Endothelial cell of umbilical vein (primary cell): ENCODE results near the gene TNIK. TPM values are rescaled to one million over a fixed set of nuclear protein-coding genes. Genes with fewer than 3 reads are reported as not detected.

Experiments
- BruUV-seq: library from RNA; stranded (reverse); fragments of 400-500 nt; replicated peaks from 2 replicates; lab custom pipeline; 2021; lab: Mats Ljungman, UMichigan
- CTCF ChIA-PET: fragments of 300-600, 350-600 bp; sonication (Branson Sonifier 250); formaldehyde crosslinking; loops from one replicate; lab custom pipeline; 2021; ENCODE audit warnings: antibody characterized with exemption, inconsistent platforms; lab: Charles Lee
- POLR2A ChIA-PET: fragments of 300-600, 350-600 bp; sonication (Branson Sonifier 250); formaldehyde crosslinking; loops from one replicate; lab custom pipeline; 2021; ENCODE audit warnings: antibody characterized with exemption, inconsistent platforms; lab: Charles Lee
- DNase-seq: peaks from one replicate; pipeline ENCODE4 v3.0.0-alpha.2; 2011; ENCODE audit warnings: low read depth, low spot score
- FAIRE-seq: peaks from 2 replicates; lab custom pipeline; 2011; peaks lifted over from hg19 to GRCh38; lab: Jason Lieb, UNC
- H2AFZ ChIP-seq: 2 replicates; pipeline ENCODE4 v1.6.0; 2012; ENCODE audit warnings: low read depth, low read length, control low read depth, inconsistent platforms
- H3K27ac ChIP-seq: 2 replicates; pipeline ENCODE4 v1.5.1; 2011; ENCODE audit warnings: low read depth, mild to moderate bottlenecking, control low read depth, low read length, moderate library complexity; ENCODE audit not compliant: insufficient read depth
- H3K27me3 ChIP-seq, 2 experiments: 2 replicates each; pipeline versions ENCODE4 v1.6.0 to v1.6.1; 2011; ENCODE audit warnings: low read length in 2 of 2, mixed read lengths in 1 of 2; ENCODE audit not compliant: control insufficient read depth in 2 of 2, insufficient read depth in 2 of 2
- H3K36me3 ChIP-seq, 2 experiments: 2 replicates in 1 of 2; 3 replicates in 1 of 2; pipeline ENCODE4 v1.5.1; 2011; ENCODE audit warnings: low read length in 2 of 2, mild to moderate bottlenecking in 1 of 2, moderate library complexity in 1 of 2; ENCODE audit not compliant: control insufficient read depth in 2 of 2, insufficient read depth in 2 of 2; ENCODE audit errors: extremely low read depth in 1 of 2
- H3K4me1 ChIP-seq: 3 replicates; pipeline ENCODE4 v1.5.1; 2011; ENCODE audit warnings: mild to moderate bottlenecking, low read length; ENCODE audit not compliant: control insufficient read depth, insufficient read depth; ENCODE audit errors: extremely low read depth
- H3K4me2 ChIP-seq: 2 replicates; pipeline ENCODE4 v1.6.1; 2011; ENCODE audit warnings: low read length, control low read depth, mixed read lengths; ENCODE audit not compliant: insufficient read depth
- H3K4me3 ChIP-seq, 3 experiments: fragments of 200-600 bp in 1 of 3; sonication (generic), shearing (Covaris generic) in 1 of 3; replicated peaks in 1 of 3; 2 replicates each; pipeline ENCODE4 v1.5.1; 2011 to 2016; ENCODE audit warnings: control low read depth in 3 of 3, low read length in 3 of 3, mild to moderate bottlenecking in 2 of 3, inconsistent platforms in 1 of 3, low read depth in 1 of 3, moderate library complexity in 1 of 3; ENCODE audit not compliant: insufficient read depth in 1 of 3
- H3K79me2 ChIP-seq: 2 replicates; pipeline ENCODE4 v1.6.0; 2012; ENCODE audit warnings: low read length, inconsistent platforms; ENCODE audit not compliant: control insufficient read depth, insufficient read depth
- H3K9ac ChIP-seq: replicated peaks from 2 replicates; pipeline ENCODE3; 2011; ENCODE audit warnings: low read length, control low read depth; ENCODE audit not compliant: insufficient read depth; ENCODE audit errors: extremely low read depth
- H3K9me1 ChIP-seq: replicated peaks from 3 replicates; pipeline ENCODE4 v1.6.0; 2011; ENCODE audit warnings: mild to moderate bottlenecking, low read length; ENCODE audit not compliant: control insufficient read depth, insufficient read depth; ENCODE audit errors: extremely low read depth
- H3K9me3 ChIP-seq: replicated peaks from 2 replicates; pipeline ENCODE4 v1.5.1; 2012; ENCODE audit warnings: low read length, inconsistent platforms; ENCODE audit not compliant: control insufficient read depth, insufficient read depth
- H4K20me1 ChIP-seq: replicated peaks from 2 replicates; pipeline ENCODE3; 2011; ENCODE audit warnings: mild to moderate bottlenecking, low read length; ENCODE audit not compliant: control insufficient read depth, insufficient read depth; ENCODE audit errors: extremely low read depth
- CTCF ChIP-seq, 2 donors: IDR thresholded peaks; 1 replicate in 1 of 2; 2 replicates in 1 of 2; pipeline ENCODE4 v1.5.1; 2011; ENCODE audit warnings: low read length in 2 of 2, mild to moderate bottlenecking in 2 of 2, moderate library complexity in 2 of 2, control low read depth in 1 of 2, inconsistent platforms in 1 of 2, low read depth in 1 of 2; ENCODE audit not compliant: insufficient read depth in 1 of 2; ENCODE audit errors: extremely low read depth in 1 of 2
- EZH2 ChIP-seq: IDR thresholded peaks from 2 replicates; pipeline ENCODE4 v1.6.1; 2012; ENCODE audit warnings: borderline replicate concordance, low read depth, mild to moderate bottlenecking, moderate library complexity, low read length, inconsistent platforms; ENCODE audit not compliant: severe bottlenecking
- FOS ChIP-seq: IDR thresholded peaks from 2 replicates; pipeline ENCODE4 v1.6.1; 2011; ENCODE audit warnings: mild to moderate bottlenecking, low read length, moderate library complexity, borderline replicate concordance; ENCODE audit not compliant: insufficient read depth
- GATA2 ChIP-seq: IDR thresholded peaks from 2 replicates; pipeline ENCODE4 v1.7.0; 2011; ENCODE audit warnings: low read depth, mild to moderate bottlenecking, moderate library complexity, mixed read lengths, low read length; ENCODE audit not compliant: insufficient read length, insufficient read depth
- JUN ChIP-seq: IDR thresholded peaks from 2 replicates; pipeline ENCODE4 v1.6.1; 2011; ENCODE audit warnings: borderline replicate concordance, low read depth; ENCODE audit not compliant: insufficient read length, insufficient read depth
- MAX ChIP-seq: IDR thresholded peaks from 2 replicates; pipeline ENCODE4 v1.6.1; 2011; ENCODE audit not compliant: insufficient read depth, insufficient read length
- MYC ChIP-seq: IDR thresholded peaks from one replicate; pipeline ENCODE4 v1.6.1; 2011; ENCODE audit warnings: mild to moderate bottlenecking, low read depth, low read length
- POLR2A ChIP-seq: IDR thresholded peaks from 2 replicates; pipeline ENCODE4 v1.6.1; 2012; ENCODE audit warnings: low read depth, mild to moderate bottlenecking, control low read depth, low read length
- POLR2AphosphoS5 ChIP-seq: IDR thresholded peaks from 2 replicates; pipeline ENCODE4 v1.6.1; 2012; ENCODE audit warnings: low read depth, mild to moderate bottlenecking, control low read depth, low read length, moderate library complexity; ENCODE audit not compliant: insufficient read depth
- dilution Hi-C: fragments of 300-500 bp; cut with MboI; formaldehyde crosslinking; loops from one replicate; pipeline ENCODE4 v1.15.0; 2019; ENCODE audit warnings: low sequenced_read_pairs; ENCODE audit not compliant: extremely low pct_ligation_motif_present
- intact Hi-C: fragments of 100-400 bp; cut with micrococcal nuclease; formaldehyde crosslinking; loops from one replicate; pipeline ENCODE4 v1.10.0; 2022
- polyA plus RNA-seq, 4 experiments: library from polyadenylated mRNA; depleted of rRNA in 3 of 4; stranded (reverse) in 3 of 4; unstranded in 1 of 4; fragments of >200 nt; gene quantifications; 2 replicates each; pipeline versions ENCODE4 v1.2.1 to v1.2.3, GENCODE V29; 2011 to 2012; ENCODE audit warnings: missing spikeins in 1 of 4
- total RNA-seq: library from RNA; stranded (reverse); gene quantifications from 2 replicates; pipeline ENCODE4 v1.2.3, GENCODE V29; 2021

The TNIK gene
- total and polyA plus RNA-seq, 2 donors (not counting 3 experiments of a cell fraction or from before 2014, with no cell fraction given), result 10.9 to 39.7 TPM

- Histone ChIP-seq H3K36me3 (no peaks in the 10 kb centered on the region), H3K4me3 (no peak overlapping the region), H3K27ac (no peak overlapping the region), H4K20me1 (no peaks in the 10 kb centered on the region), H3K27me3 (no peaks in the 10 kb centered on the region), H3K79me2 (peaks cover 21% of the 10 kb centered on the region), H3K9me1 (no peaks in the 10 kb centered on the region), H3K9ac (no peak overlapping the region), H3K4me1 (peaks cover 20% of the 10 kb centered on the region), H2AFZ (no peak overlapping the region), H3K4me2 (no peak overlapping the region), H3K9me3 (no peaks in the 10 kb centered on the region)
- no peak for TF ChIP-seq POLR2A
- TF ChIP-seq EZH2, result no peak
- no peak for TF ChIP-seq MYC
- TF ChIP-seq MAX, result no peak
- no peak for TF ChIP-seq GATA2
- no peak for TF ChIP-seq JUN
- DNase-seq (no peak), FAIRE-seq (no peak)
- dilution Hi-C loops, result no loop called here
- ChIA-PET POLR2A (no interaction called here), CTCF (interaction anchor here (1.2 kb wide), 1 partner anchor 8 kb away, joined by 3 read pairs; no protein-coding TSS in a partner anchor)
- intact Hi-C loops, result no loop called here
- BruUV-seq, result no TSS peak
These were observed 68.8 kb downstream of the TNIK start for GRCh38 chr3:171391432-171391831.

GRCh38 chr3:171390051-171390941, 69.9 kb downstream of the TNIK start:
- Histone ChIP-seq H2AFZ (no peak overlapping the region), H3K79me2 (peaks cover 24% of the 10 kb centered on the region), H3K4me1 (peaks cover 12% of the 10 kb centered on the region), H4K20me1 (no peaks in the 10 kb centered on the region), H3K4me2 (no peak overlapping the region), H3K9me1 (no peaks in the 10 kb centered on the region), H3K9ac (no peak overlapping the region), H3K27me3 (no peaks in the 10 kb centered on the region), H3K4me3 (no peak overlapping the region), H3K36me3 (no peaks in the 10 kb centered on the region), H3K27ac (no peak overlapping the region), H3K9me3 (no peaks in the 10 kb centered on the region)
- TF ChIP-seq CTCF (IDR thresholded peaks at IDR 0.05; ENCODE audit: extremely low read depth in 1 of 2, insufficient read depth in 1 of 2, low read depth in 1 of 2, low read length in 2 of 2), result no peak
- no peak for TF ChIP-seq POLR2A
- no peak for TF ChIP-seq EZH2
- TF ChIP-seq GATA2, result no peak
- TF ChIP-seq POLR2AphosphoS5, result no peak
- no peak for TF ChIP-seq MYC
- no peak for TF ChIP-seq MAX
- no peak for TF ChIP-seq FOS
- no peak for TF ChIP-seq JUN
- intact Hi-C loops (no loop called here), dilution Hi-C loops (no loop called here)
- BruUV-seq, result no TSS peak
- ChIA-PET CTCF (interaction anchor here (1.2 kb wide), 1 partner anchor 9 kb away, joined by 3 read pairs; no protein-coding TSS in a partner anchor), POLR2A (no interaction called here)
- FAIRE-seq (no peak), DNase-seq (no peak)
